ENCODE measurements around the gene HELZ2.

DNA sequence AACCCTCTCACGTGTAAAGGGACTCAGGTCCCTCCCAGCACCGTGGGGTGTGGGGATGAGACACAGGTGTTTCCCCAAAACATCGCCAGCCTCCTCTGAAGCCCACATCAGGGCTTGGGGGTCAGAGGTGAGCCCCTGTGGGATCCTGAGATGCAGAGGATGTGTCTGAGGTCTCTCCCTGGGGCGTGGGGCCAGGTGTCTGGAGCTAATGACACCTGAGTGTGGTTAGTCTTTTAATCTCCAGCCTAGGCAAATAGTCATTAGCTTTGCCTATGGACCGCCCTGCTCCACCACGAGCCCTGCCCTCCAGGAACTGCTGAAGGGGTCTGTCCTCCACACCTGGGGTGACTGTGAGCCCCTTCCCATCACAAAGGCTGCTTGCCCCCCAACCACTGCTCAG lies 28.2 kb downstream of the HELZ2 start:
- TF ChIP-seq STAT1 (IDR thresholded peaks at IDR 0.05; ENCODE audit: unreplicated experiment) (no peak), CTCF (conservative IDR thresholded peaks at IDR 0.05; ENCODE audit: low read depth in 2 of 2) (no peak), POLR2AphosphoS5 (IDR thresholded peaks at IDR 0.05; ENCODE audit: low read depth) (no peak), EZH2 (IDR thresholded peaks at IDR 0.05; ENCODE audit: low read depth, unreplicated experiment) (no peak), CREB1 (CRISPR knock-in tag; IDR thresholded peaks at IDR 0.05; ENCODE audit: low read depth) (no peak), EZH2phosphoT487 (IDR thresholded peaks at IDR 0.05; ENCODE audit: unreplicated experiment) (no peak), ETS1 (IDR thresholded peaks at IDR 0.05) (no peak)
- TF ChIP-seq, protein P1, sequence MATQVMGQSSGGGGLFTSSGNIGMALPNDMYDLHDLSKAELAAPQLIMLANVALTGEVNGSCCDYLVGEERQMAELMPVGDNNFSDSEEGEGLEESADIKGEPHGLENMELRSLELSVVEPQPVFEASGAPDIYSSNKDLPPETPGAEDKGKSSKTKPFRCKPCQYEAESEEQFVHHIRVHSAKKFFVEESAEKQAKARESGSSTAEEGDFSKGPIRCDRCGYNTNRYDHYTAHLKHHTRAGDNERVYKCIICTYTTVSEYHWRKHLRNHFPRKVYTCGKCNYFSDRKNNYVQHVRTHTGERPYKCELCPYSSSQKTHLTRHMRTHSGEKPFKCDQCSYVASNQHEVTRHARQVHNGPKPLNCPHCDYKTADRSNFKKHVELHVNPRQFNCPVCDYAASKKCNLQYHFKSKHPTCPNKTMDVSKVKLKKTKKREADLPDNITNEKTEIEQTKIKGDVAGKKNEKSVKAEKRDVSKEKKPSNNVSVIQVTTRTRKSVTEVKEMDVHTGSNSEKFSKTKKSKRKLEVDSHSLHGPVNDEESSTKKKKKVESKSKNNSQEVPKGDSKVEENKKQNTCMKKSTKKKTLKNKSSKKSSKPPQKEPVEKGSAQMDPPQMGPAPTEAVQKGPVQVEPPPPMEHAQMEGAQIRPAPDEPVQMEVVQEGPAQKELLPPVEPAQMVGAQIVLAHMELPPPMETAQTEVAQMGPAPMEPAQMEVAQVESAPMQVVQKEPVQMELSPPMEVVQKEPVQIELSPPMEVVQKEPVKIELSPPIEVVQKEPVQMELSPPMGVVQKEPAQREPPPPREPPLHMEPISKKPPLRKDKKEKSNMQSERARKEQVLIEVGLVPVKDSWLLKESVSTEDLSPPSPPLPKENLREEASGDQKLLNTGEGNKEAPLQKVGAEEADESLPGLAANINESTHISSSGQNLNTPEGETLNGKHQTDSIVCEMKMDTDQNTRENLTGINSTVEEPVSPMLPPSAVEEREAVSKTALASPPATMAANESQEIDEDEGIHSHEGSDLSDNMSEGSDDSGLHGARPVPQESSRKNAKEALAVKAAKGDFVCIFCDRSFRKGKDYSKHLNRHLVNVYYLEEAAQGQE (IDR thresholded peaks at IDR 0.05; ENCODE audit: unreplicated experiment) = no peak
- TF ChIP-seq, protein P2, sequence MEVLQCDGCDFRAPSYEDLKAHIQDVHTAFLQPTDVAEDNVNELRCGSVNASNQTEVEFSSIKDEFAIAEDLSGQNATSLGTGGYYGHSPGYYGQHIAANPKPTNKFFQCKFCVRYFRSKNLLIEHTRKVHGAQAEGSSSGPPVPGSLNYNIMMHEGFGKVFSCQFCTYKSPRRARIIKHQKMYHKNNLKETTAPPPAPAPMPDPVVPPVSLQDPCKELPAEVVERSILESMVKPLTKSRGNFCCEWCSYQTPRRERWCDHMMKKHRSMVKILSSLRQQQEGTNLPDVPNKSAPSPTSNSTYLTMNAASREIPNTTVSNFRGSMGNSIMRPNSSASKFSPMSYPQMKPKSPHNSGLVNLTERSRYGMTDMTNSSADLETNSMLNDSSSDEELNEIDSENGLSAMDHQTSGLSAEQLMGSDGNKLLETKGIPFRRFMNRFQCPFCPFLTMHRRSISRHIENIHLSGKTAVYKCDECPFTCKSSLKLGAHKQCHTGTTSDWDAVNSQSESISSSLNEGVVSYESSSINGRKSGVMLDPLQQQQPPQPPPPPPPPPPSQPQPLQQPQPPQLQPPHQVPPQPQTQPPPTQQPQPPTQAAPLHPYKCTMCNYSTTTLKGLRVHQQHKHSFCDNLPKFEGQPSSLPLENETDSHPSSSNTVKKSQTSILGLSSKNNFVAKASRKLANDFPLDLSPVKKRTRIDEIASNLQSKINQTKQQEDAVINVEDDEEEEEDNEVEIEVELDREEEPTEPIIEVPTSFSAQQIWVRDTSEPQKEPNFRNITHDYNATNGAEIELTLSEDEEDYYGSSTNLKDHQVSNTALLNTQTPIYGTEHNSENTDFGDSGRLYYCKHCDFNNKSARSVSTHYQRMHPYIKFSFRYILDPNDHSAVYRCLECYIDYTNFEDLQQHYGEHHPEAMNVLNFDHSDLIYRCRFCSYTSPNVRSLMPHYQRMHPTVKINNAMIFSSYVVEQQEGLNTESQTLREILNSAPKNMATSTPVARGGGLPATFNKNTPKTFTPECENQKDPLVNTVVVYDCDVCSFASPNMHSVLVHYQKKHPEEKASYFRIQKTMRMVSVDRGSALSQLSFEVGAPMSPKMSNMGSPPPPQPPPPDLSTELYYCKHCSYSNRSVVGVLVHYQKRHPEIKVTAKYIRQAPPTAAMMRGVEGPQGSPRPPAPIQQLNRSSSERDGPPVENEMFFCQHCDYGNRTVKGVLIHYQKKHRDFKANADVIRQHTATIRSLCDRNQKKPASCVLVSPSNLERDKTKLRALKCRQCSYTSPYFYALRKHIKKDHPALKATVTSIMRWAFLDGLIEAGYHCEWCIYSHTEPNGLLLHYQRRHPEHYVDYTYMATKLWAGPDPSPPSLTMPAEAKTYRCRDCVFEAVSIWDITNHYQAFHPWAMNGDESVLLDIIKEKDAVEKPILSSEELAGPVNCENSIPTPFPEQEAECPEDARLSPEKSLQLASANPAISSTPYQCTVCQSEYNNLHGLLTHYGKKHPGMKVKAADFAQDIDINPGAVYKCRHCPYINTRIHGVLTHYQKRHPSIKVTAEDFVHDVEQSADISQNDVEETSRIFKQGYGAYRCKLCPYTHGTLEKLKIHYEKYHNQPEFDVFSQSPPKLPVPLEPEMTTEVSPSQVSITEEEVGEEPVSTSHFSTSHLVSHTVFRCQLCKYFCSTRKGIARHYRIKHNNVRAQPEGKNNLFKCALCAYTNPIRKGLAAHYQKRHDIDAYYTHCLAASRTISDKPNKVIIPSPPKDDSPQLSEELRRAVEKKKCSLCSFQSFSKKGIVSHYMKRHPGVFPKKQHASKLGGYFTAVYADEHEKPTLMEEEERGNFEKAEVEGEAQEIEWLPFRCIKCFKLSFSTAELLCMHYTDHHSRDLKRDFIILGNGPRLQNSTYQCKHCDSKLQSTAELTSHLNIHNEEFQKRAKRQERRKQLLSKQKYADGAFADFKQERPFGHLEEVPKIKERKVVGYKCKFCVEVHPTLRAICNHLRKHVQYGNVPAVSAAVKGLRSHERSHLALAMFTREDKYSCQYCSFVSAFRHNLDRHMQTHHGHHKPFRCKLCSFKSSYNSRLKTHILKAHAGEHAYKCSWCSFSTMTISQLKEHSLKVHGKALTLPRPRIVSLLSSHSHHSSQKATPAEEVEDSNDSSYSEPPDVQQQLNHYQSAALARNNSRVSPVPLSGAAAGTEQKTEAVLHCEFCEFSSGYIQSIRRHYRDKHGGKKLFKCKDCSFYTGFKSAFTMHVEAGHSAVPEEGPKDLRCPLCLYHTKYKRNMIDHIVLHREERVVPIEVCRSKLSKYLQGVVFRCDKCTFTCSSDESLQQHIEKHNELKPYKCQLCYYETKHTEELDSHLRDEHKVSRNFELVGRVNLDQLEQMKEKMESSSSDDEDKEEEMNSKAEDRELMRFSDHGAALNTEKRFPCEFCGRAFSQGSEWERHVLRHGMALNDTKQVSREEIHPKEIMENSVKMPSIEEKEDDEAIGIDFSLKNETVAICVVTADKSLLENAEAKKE (CRISPR knock-in tag; IDR thresholded peaks at IDR 0.05) = no peak
